HG03025 (cell line): ENCODE measurements around the gene ANKRD44.

Experiments
- ATAC-seq: cut with Tn5 transposase; IDR thresholded peaks from one replicate; pipeline ENCODE4 v1.9.1; 2021; ENCODE audit warnings: mild to moderate bottlenecking, moderate library complexity; ENCODE audit not compliant: unreplicated experiment, low FRiP score

The ANKRD44 gene

DNA sequence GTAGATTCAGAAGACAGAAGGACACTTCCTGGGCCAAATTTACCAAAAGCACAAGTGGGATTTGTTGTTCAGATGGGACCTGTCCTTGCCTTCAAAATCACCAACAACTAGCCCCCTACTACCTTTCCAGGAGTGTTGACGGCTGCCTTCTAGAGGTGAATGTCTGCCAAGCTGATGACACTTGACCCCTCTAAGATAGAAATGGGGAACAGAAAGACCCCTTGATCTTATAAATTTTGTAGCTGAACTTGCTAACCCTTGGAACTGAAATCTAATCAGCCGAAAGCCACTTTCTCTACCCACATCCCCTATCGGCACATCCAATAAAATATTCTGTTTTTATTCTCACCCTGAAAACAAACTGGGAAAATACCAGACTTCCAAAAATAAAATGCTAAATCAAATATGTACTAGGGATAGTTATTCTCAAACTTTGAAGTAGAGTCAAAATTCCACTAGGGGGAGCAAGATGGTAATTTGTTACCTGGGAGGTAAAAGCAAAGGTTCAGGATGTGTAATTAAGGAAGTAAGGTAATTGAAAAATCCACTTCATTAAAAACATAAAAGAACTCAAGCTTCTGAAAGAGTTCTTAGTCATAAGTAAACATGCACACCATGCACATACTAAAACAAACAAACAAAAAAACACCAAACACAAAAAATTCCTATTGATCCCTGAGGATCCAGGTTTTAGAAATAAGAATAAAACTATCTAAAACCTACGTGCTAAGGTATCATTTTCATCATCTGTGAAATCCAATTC lies 119.2 kb downstream of the ANKRD44 start:
- ATAC-seq = no peak

DNA sequence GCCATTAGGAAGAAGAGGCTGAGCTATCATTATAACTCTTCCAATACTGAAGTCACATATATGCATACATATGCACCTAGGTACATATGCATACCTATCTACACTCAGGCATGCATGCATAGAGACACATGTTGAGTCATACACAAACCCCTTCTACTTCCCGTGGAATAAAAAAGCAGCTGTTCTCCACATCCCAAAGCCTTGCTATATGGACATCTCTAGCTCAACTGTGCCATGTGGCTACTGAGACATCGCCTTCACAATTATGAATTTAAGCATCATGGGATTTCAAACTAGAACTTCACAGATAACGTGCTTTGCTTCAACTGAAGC lies 120.5 kb downstream of the ANKRD44 start:
- no peak for ATAC-seq

DNA sequence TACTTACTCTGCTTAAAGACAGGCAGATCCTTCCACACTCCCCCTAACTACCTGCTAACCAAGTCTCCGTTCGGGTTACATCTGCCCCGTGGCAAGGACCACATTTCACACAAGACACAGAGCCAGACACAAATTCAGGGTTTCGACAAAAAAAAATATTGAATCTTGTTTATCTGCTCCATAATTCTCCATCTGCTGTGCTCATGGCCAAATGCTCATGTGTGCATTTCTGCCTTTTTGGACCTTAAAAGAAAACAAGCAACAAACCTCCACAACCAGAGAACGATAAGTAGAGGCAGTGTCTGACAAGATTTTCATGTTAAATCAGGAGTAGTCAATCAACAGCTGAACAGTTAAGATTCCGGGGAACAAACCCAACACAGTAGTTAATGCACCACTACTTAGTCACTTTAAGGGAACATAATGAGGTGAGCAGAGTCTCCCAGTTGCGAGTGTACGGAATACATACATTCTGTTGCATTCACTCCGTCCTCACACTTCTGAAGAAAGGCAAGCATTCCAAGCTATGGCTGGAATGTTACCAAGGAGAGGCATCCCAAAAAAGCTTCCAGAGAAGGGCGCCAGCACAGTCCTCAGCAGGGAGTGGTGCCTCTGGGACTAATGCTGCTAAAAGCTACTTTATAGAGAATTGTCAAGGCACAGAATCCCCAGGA lies 121.0 kb downstream of the ANKRD44 start:
- no peak for ATAC-seq

DNA sequence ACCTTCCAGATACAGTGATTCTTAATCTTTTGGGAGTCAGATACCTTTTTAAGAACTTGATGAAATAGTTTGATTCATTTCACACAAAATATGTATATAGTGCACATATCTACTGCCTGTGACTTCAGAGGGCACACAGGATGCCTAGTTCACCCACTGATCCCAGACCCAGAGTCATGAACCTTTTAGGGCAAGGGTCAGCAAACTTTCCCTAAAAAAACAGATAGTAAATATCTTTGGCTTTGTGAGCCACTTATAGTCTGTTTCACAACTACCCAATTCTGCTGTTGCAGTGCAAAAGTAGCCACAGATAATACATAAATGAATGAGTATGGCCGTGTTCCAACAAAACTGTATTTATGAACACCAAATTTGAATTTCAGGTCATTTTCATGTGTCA lies 124.9 kb downstream of the ANKRD44 start:
- no peak for ATAC-seq

DNA sequence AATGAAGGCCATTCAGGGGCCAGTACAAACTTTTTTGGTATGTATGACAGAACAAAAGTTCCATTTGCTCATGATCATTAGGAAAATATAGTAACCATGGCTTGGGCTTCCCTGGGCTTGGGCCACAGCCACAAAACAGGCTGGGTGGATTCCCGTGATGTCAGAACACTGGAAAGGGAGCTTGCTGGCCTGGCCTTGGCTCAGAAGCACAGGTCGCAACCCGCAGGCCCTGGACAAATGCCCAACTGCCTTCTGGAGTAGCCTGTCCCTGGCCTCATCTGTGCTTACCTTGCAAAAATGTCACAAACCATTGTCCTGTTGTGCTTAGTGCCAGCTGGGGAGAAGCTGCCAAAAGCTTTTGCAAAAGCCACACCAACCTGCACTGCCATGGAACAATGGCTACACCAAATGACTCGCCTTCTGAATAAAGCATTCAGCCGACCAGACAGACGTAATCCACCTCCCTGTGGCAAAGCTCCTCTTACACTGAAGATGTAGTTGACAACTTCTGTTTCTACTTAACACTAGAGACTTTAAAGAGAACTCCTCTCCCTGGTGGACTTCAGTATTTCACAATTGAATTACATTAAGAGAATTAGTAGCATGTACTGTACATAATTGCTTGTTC lies 125.5 kb downstream of the ANKRD44 start:
- no peak for ATAC-seq

DNA sequence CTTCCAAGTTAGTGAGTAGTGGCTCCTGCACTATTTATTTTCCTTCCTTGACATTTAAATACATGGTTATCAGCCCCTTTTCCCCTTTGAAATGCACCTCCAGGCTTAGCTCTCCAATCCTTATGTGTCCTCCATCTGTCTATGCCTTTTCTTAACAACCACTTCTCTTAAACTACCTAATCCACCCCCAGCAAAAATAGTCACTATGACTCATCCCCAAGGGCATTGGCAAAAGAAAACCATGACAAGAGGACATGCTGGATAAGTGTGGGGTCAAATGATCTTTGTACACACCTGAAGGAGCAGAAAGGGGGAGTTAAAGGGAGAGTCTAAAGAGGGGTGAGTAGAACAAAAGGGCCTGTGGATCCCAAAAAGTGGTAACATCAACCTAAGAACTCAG lies 127.2 kb downstream of the ANKRD44 start:
- no peak for ATAC-seq

DNA sequence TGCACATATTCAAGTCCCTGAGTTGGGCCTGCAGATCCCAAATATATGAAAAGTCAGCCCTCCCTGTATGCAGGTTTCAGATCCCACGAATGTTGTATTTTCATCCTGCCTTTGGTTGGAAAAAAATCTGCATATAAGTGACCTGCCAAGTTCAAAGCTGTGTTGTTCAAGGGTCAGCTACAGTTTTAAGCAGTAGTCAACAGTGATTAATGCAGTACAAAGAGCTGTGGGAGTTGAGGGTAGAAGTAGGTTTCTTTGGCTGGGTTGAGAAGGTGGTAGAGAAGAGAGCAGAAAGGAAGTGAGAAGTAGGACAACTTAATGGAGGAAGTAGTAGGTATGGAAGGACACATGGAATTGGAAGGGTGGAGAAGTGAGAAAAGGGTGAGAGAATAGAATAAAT lies 127.9 kb downstream of the ANKRD44 start:
- ATAC-seq = no peak

DNA sequence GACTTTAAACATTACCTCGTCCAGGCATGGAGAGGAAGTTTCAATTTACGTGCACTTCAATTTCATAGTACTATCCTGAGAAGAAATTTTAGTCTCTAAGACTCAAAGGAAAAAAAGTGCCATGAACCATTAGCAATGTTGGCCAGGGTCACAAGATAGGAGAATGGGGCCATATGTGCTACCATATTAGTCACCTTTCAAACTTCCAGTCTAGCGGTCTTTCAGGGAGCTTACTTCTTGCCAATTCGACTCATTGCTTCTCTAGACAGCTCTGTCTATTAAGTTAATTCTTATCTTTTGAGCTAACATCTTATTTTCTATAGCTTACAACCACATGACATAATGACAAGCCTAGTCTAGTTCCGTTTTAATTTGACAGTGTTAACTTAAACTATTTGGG lies 129.1 kb downstream of the ANKRD44 start:
- no peak for ATAC-seq

DNA sequence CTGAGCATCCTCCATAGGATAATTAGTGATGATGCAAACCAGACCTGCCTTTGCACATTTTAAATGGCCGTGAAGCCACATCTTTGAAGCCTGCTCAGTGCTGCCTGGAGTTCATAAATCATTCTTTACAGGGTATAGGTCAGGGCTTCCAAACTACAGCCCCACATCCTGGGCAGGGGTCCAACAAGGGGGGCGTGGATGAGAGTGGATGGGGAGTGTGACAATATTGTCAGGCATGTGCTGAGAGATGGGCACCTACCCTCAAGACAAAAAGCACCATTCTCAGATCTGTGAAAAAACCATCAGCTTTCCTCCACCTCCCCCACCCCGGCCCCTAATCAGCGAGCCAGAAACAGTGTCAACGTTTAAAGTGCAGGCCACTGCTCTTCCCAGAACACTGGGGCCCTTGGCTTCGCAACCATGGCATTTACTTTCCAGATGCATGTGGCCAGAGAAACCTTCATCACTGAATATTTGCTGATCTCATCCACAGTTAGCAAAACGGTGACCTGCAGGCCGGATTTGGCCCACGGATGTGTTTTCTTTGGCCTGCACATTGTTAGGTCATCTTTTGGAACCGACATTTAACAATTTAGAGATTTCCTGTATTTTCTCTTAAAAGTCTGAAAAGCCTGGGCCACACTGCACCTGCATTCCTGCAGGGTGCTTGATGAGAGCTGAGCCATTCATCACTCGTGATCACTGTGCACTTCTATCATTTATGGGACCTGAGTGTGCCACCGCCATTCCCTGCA lies 130.7 kb downstream of the ANKRD44 start:
- ATAC-seq = no peak

DNA sequence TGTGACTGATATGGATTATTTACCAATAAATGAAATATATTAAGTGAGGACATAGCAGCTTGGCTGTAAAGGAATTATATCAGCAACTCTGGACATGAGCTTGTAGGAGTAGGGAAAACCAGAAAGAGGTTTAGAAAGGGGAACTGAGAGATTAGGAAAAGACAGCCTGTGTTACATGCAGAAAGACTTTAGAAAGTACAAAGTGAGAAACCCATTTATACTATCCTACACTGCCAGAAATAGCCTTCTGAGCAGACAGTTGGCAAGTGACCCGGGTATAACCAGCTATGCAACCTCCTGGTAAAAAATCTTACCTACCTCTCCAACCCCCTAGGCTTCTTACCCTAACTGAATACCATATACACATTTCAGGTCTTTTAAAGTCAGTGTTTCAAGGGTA lies 134.1 kb downstream of the ANKRD44 start:
- ATAC-seq = no peak

DNA sequence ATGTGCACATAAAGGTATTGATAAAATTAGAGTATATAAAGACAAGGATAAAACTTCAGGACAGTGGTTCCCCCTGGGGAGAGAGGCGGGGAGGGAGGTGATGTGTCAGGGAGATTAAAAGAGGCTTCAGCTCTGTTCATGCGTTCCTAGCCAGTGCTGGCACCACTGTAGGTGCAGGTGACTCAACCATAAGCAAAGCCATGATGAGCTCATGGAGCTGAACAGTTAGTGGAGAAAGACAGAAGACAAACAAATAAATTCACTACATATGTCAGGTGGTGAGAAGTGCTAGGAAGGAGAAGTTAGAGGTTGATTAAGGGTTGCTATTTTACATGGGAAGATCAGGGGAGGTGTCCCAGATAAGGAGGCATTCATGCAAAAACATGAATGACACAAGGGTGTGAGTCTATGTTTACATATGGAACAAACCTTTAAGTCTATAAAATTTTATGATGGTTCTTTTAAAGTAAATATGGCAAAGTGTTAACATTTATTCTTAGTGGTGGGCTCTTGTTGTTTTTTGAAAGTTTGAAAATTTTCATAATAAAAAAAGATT lies 136.0 kb downstream of the ANKRD44 start:
- no peak for ATAC-seq

DNA sequence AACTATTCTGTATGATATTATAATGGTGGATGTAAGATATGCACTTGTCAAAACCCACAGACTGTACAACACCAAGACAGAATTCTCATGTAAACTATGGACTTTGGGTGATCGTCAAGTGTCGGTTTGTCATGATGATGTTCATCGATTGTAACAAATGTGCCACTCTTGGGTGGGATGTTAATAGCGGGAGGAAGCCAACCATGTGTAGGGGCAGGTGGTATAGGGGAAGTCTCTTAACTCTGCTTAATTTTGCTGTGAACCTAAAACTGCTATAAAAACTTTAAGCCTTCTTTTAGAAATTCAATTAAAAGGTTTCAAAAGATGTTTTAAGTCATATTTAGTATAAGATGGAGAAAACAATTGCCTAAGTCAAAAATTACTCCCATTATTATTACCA lies 139.0 kb downstream of the ANKRD44 start:
- ATAC-seq = no peak

DNA sequence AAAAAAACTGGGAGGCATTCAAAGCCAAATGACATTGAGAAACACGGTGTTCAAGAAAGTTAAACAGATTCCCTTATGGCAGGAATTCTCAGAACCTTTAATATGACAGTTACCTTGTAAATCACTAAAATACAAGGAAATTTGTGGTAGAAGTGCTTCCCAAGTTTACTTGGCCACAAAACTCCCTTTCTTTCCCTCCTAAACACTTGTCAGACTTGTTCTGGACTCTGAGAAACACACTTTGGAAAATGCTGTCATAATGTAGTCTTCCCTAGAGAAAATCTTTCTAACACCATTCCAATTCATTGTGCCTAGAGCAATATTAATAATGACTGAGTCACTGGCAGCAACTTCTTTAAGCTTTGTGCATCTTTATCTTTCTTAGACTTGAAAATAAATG lies 140.4 kb downstream of the ANKRD44 start:
- ATAC-seq = no peak

DNA sequence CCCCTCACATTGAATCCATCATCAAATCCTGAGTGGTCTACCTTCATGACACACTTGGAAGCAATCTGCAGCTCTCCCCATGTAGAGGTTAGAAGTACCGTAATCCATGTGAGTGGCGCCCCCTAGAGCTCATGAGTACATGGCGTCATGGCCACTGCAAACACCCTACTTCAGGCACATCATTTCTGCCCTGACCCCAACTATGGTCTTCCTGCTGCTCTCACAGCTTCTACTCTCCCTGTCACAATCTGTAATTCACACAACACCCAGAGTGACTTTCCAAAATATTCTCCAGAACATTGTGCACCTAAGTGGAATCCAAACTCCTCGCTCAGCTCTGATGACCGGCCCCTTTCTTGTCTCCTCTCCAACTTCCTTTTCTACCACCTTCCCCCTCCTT lies 141.9 kb downstream of the ANKRD44 start:
- ATAC-seq = no peak

DNA sequence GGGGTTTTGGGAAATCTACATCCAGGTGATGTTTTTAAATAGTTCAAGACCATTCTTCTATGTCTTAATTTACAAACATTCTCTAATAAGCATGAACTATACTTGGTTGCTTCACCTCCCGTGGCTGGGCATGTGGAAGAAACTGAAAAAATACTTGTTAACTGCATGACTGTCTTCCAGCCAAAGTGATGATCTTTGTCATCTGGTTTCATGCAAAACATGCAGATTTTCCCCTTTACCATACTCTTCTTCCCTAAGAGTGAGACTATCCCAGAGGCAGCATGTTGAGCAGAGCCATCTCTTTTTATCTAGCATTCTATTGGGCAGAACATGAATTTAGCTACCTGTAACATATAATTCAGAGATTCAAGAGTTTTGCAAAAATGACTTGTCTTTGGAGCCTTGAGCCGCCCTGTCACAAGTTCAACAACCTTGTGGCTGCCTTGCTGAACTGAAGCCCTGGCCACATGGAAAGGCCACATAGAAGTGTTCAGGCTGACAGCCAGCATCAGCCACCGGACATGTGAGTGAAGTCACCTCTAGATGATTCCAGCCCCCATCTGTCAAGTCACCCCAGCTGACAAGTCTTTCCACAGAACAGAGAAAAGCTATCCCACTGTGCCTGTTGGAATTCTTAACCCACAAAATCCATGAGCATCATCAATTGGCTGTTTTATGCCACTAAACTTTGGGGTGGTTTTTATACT lies 142.8 kb downstream of the ANKRD44 start:
- ATAC-seq = no peak

DNA sequence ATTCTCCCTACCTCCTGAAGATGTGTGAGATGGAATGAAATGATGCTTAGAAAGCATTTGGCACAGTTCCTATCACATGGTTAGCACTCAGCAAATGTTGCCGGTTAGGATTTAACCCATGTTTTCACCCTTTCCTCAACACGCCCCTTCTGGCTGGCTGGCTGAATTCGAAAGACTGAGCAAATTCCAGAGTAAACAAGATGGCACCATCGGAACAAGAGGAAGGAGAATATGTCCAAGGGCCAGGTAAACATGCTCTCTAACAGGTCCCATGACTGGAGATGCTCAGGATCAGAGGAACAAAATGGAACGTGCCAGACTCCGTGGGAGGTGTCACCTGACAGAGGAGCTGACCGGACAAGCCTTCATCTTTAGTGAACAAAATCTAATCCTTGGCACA lies 145.6 kb downstream of the ANKRD44 start:
- ATAC-seq = no peak

DNA sequence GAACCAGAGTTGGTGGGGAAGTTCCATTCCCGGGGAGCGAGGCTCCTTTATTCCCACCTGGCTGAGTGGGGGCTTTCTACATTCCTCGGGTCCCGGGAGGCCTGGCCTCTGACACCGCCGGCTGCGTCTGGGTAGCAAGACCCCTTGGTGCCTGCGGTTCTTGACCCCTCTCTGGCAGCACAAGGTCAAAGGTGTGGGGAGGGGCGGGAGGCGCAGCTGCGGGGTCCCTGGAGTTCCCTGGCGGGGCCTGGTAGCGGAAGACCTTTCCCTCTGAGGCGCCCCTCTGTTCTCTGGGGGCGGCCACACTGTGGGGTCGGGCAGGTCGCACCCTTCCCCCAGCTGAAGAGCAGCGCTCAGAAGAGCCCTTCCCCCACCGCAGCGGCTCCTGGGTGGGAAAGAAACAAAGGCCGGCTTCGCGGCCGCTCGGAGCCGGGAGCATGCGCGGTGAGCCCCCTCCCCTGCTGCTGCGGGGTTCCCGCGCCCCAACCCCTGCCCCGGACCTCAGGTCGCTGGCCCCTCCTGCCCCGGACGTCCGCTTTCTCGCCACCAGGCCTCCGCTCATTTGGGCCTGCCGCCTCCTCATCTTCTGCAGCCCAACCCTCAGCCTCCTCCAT lies 146.3 kb downstream of the ANKRD44 start:
- no peak for ATAC-seq

DNA sequence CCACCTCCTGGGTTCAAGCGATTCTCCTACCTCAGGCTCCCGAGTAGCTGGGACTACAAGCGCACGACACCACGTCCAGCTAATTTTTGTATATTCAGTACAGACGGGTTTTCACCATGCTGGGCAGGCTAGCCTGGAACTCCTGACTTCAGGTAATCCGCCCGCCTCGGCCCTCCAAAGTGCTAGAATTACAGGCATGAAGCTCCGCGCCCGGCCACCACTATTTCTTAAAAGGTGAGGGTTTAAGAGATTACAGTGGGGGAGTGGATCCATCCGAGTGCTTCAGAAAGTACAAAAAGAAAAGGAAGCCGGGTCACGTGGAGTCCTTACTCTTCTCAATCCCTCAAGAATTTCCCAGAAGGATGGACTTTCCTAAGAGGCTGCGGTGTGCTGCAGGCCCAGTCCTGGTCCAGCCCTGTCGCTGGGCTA lies 146.9 kb downstream of the ANKRD44 start:
- ATAC-seq = no peak

DNA sequence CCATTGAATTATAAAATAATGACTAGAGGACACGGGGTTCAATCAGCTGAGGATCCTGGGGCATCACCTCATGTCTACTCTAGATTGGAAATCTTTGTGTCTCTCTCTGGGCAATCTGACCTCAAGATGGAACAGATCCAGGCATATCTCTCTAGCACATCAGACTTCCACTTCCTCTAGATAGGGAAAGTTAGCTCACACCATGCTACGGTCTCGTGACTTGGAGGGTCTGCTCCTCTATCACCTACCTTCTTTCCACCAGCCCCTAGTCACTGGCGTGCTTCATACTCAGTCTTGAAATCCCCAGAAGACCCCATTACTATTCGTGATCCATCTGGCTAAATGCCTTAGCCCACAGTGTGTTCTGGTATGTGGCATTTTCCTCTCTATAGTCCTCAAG lies 148.8 kb downstream of the ANKRD44 start:
- no peak for ATAC-seq

DNA sequence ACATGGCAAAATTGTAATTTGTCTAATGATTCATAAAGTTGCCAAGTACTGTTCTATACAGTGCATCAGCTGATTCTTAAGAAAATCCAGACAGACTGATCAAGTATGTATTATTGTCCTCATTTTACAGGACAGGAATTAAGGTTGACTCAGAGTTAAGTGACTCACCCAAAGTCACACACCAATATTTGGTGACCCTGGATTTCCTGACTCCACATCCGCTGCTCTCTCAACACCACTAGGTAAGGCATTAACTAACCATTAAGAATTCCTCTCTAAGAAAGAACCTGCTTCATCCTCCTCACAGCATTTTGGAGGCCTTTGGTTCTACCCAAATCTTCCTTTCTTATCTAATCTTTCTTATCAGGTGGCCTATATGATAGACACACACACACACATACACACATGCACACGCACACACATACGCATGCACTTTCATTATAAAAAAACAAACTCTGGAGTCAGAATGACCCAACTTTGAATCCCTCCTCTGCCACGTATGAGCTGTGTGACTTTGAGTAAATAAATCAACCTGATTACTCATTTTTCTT lies 150.8 kb downstream of the ANKRD44 start:
- no peak for ATAC-seq
